Transverse colon (tissue), 4 donors: ENCODE measurements around the gene CELA2A.

Source experiments
- POLR2A ChIP-seq: fragments of 450-650 bp; IDR thresholded peaks from one replicate; pipeline ENCODE4 v1.6.1; 2016; ENCODE audit warnings: antibody characterized with exemption, mild to moderate bottlenecking, moderate library complexity
- POLR2AphosphoS5 ChIP-seq, 3 donors: sonication (generic); formaldehyde crosslinking; IDR thresholded peaks; one replicate each; pipeline ENCODE4 v1.6.1; 2016; ENCODE audit warnings: antibody characterized with exemption in 3 of 3
- TF ChIP-seq, protein P1 (sequence below), 5 experiments: fragments of 200-600 bp in 3 of 5; fragments of 450-650 bp in 2 of 5; sonication (generic) in 3 of 5; IDR thresholded peaks; 1 replicate in 2 of 5; 2 replicates in 3 of 5; pipeline ENCODE4 v1.5.1; 2016 to 2017; ENCODE audit warnings: antibody characterized with exemption in 5 of 5, inconsistent platforms in 3 of 5, mild to moderate bottlenecking in 2 of 5, moderate library complexity in 1 of 5

DNA sequence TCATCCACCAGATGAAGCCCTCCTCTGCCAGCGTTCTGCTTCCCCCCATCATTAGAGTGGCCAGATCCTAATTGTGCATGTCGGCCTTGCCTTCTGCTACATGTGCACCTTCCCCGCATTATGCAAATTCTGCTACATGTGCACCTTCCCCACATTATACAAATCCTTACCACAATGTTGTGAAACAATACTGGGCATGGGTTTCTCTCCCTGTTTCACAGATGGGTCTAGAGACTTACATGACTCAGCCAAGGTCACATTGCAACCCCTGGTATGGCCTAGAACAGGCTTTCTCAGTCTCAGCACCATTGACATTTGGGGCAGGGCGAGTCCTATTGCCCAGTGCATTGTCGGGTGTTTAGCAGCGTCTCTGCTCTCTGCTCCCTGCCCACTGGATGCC lies 1.0 kb upstream of the CELA2A start:
- TF ChIP-seq, protein P1, sequence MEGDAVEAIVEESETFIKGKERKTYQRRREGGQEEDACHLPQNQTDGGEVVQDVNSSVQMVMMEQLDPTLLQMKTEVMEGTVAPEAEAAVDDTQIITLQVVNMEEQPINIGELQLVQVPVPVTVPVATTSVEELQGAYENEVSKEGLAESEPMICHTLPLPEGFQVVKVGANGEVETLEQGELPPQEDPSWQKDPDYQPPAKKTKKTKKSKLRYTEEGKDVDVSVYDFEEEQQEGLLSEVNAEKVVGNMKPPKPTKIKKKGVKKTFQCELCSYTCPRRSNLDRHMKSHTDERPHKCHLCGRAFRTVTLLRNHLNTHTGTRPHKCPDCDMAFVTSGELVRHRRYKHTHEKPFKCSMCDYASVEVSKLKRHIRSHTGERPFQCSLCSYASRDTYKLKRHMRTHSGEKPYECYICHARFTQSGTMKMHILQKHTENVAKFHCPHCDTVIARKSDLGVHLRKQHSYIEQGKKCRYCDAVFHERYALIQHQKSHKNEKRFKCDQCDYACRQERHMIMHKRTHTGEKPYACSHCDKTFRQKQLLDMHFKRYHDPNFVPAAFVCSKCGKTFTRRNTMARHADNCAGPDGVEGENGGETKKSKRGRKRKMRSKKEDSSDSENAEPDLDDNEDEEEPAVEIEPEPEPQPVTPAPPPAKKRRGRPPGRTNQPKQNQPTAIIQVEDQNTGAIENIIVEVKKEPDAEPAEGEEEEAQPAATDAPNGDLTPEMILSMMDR (IDR thresholded peaks at IDR 0.05): no peak
- no peak for TF ChIP-seq POLR2A
- TF ChIP-seq POLR2AphosphoS5 (IDR thresholded peaks at IDR 0.05): no peak
